Activated T-cell treated with anti-CD3 and anti-CD28 coated beads, Interleukin-2, amount 50 U/mL, for 4 hours (primary cell): ENCODE results near the gene GCHFR. TPM values are rescaled to one million over a fixed set of nuclear protein-coding genes. Genes with fewer than 3 reads are reported as not detected.

Source experiments
- ATAC-seq, 2 donors: fragments of 200-7000 bp; cut with Tn5 transposase; one replicate each; pipeline ENCODE4 v1.10.0; 2021
- DNase-seq: peaks from one replicate; pipeline ENCODE4 v3.0.0-alpha.2; 2020
- H3K27me3 Mint-ChIP-seq: one replicate; pipeline ENCODE4 v1.8.0; 2021; ENCODE audit warnings: low read depth, mixed read lengths
- H3K36me3 Mint-ChIP-seq: one replicate; pipeline ENCODE4 v1.8.0; 2022; ENCODE audit warnings: mixed read lengths; ENCODE audit not compliant: insufficient read depth
- H3K4me1 Mint-ChIP-seq: one replicate; pipeline ENCODE4 v1.8.0; 2021; ENCODE audit warnings: low read depth, mixed read lengths
- H3K4me3 Mint-ChIP-seq: one replicate; pipeline ENCODE4 v1.8.0; 2021; ENCODE audit warnings: mild to moderate bottlenecking, moderate library complexity, mixed read lengths
- H3K9me3 Mint-ChIP-seq: one replicate; pipeline ENCODE4 v1.8.0; 2021; ENCODE audit warnings: mixed read lengths
- total RNA-seq, 3 donors: library from RNA; stranded (reverse); gene quantifications; one replicate each; pipeline ENCODE4 v1.2.1, GENCODE V29; 2021

Gene GCHFR
- 10 to 100 TPM; 18.5 to 25.6 (median 25.3) TPM for total RNA-seq

DNA sequence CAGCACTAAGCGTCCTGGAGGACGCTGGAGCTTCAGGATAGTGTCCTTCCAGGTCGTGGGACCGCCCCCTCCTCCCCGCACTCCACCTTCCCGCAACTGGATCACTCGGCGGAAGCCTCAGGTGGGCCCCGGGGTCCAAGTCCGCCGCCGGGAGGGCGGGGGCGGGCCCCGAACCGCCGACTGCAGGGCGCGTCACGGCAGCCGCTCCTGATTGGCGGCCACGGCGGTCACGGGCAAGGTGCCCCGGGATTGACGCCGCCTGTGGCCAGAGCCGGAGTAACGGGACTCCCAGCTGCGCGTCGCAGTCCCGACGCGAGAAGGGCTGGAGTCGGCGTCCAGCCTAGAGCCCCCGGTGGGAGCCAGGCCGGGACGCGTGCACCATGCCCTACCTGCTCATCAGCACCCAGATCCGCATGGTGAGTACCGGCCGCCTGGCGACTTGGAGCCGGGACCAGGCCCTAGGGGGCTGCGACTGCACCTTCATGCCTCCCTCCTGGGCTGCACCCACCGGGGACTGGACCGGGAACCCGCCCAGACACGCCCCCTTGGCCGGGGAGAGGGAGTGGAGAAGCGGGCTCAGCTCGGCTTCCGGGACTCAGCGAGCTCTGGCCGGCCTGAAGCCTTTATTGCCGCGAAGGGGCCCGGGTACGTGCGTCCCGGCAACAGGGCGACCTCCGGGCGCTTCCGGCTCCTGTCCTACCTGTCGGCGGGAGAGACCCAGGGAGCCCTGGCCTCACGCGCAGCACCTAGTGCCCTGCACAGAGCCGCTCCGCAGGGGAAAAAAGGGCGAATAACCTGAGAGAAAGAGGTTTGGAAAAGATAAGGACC, at the start of gene GCHFR:
TSS of gene GCHFR (plus strand) at position 268 of the 828 bp plus-strand sequence. CDS start at position 381, 113 bp downstream.
- H3K4me1 Mint-ChIP-seq = peaks cover 34% of the 10 kb centered on the region
- no peaks in the 10 kb centered on the region for H3K27me3 Mint-ChIP-seq
- H3K4me3 Mint-ChIP-seq = peak within 1 kb of the TSS; percentile 79
- H3K9me3 Mint-ChIP-seq = no peaks in the 10 kb centered on the region
- no peaks in the 10 kb centered on the region for H3K36me3 Mint-ChIP-seq
- DNase-seq (peak; percentile 48), ATAC-seq (peak; percentile 68 to 73)

DNA sequence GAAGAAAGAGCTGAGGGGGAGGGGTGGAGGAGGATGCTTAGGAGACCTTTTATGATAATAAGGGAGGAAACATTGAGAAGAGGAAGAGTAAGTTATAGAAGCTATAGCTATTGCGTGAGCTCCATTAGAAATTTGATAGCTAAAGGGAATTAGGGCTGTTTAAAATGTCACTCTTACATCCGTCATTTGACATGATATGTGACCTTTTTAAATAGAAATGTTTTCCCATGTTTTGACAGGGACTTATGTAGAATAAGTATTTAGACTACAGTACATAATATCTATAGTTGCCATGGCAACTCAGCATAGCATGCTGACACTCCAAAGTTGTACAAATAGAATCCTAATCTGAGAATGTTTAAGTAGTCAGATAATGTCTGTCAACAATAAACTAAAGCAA, 49.7 kb upstream of the GCHFR start:
- no peaks in the 10 kb centered on the region for H3K9me3 Mint-ChIP-seq
- DNase-seq (no peak), ATAC-seq (no peak)
- H3K4me3 Mint-ChIP-seq = no peak overlapping the region
- H3K36me3 Mint-ChIP-seq = peaks cover 10% of the 10 kb centered on the region
- H3K4me1 Mint-ChIP-seq = no peaks in the 10 kb centered on the region
- H3K27me3 Mint-ChIP-seq = no peaks in the 10 kb centered on the region

DNA sequence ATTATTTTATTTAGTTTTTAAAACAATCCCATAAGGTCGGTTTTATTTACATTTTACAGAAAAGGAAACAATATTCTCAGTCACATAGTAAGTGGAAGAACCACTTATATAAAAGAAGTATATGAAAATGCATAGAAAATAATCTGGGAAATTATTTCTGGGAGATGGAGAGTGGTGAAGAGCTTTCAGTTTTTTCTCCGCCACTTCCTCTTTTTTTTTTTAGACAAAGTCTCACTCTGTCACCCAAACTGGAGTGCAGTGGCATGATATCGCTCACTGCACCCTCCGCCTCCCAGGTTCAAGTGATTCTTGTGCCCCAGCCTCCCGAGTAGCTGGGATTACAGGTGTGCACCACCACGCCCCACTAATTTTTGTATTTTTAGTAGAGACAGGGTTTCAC, 47.7 kb upstream of the GCHFR start:
- H3K4me3 Mint-ChIP-seq = no peak overlapping the region
- H3K36me3 Mint-ChIP-seq = peaks cover 6% of the 10 kb centered on the region
- no peaks in the 10 kb centered on the region for H3K27me3 Mint-ChIP-seq
- no peaks in the 10 kb centered on the region for H3K9me3 Mint-ChIP-seq
- ATAC-seq (no peak), DNase-seq (no peak)
- H3K4me1 Mint-ChIP-seq = no peaks in the 10 kb centered on the region

DNA sequence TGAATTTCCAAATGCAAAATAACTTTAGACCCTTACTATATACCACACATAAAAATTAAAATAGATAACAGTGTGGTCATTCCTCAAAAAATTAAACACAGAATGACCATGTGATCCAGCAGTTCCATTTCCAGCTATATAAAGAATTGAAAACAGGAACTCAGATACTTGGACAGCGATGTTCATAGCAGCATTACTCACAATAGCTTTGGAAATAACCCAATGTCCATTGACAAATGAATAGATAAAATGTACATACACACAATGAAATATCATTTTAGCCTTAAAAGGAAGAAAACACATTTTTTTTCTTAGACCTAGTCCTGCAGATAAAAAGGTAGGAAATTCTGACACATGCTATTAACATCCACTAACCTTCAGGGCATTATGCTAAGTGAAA, 42.2 kb upstream of the GCHFR start:
- Mint-ChIP-seq H3K4me3 (no peak overlapping the region), H3K4me1 (peaks cover 10% of the 10 kb centered on the region), H3K9me3 (no peaks in the 10 kb centered on the region), H3K27me3 (no peaks in the 10 kb centered on the region), H3K36me3 (peaks cover 4% of the 10 kb centered on the region)
- DNase-seq (no peak), ATAC-seq (no peak)

DNA sequence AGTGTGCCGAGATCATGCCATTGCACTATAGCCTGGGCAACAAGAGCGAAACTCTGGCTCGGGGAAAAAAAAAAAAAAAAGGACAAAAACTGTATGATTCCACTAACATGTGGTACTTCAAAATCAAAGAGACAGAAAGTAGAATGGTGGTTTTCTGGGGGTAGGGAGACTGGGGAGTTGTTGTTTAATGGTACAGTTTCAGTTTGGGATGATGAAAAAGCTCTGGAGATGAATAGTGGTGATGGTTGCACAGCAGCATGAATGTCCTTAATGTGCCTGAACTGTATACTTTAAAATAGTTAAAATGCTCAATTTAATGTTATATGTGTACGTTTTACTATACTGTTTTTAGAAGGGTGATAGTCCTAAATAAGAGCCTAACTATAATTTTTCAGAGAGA, 41.5 kb upstream of the GCHFR start:
- peaks cover 10% of the 10 kb centered on the region for H3K4me1 Mint-ChIP-seq
- H3K9me3 Mint-ChIP-seq = no peaks in the 10 kb centered on the region
- ATAC-seq = peak; percentile 41 to 46
- no peak overlapping the region for H3K4me3 Mint-ChIP-seq
- no peak for DNase-seq
- H3K36me3 Mint-ChIP-seq = peaks cover 4% of the 10 kb centered on the region
- H3K27me3 Mint-ChIP-seq = no peaks in the 10 kb centered on the region

DNA sequence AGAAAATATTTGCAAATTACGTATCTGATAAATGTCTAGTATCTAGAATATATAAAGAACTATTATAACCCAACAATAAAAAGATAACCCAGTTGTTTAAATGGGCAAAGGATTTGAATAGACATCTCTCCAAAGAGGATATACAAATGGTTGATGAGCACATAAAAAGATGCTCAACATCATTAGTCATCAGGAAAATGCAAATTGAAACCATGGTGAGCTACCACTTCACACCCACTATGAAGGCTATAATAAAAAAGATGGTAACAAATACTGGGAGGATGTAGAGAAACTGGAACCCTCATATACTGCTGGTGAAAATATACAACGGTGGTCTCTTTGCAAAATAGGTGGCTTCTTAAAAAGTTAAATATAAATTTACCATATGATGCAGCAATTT, 40.9 kb upstream of the GCHFR start:
- peaks cover 4% of the 10 kb centered on the region for H3K36me3 Mint-ChIP-seq
- no peaks in the 10 kb centered on the region for H3K9me3 Mint-ChIP-seq
- H3K4me1 Mint-ChIP-seq = peaks cover 10% of the 10 kb centered on the region
- ATAC-seq (peak; percentile 53 to 65), DNase-seq (no peak)
- no peak overlapping the region for H3K4me3 Mint-ChIP-seq
- H3K27me3 Mint-ChIP-seq = no peaks in the 10 kb centered on the region

DNA sequence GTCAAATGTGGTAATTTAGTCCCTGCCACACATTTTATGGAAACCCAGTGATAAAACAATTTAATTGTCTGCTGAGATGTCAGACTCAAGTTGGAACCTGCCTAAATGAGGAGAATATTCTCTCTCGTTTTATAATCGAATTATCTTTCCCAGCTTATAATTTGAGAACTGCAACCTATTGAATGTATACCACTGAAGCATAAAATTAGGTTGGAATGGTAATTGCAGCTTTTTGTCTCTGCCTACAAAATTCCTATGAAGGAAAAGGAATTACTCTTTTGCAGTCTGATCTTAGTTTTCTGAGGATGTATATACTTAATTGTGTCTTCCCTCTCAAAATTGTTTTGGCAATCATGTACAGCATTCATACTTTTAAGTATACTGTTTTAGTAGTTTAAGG, 39.9 kb upstream of the GCHFR start:
- H3K9me3 Mint-ChIP-seq = no peaks in the 10 kb centered on the region
- H3K27me3 Mint-ChIP-seq = no peaks in the 10 kb centered on the region
- no peak overlapping the region for H3K4me3 Mint-ChIP-seq
- peaks cover 10% of the 10 kb centered on the region for H3K4me1 Mint-ChIP-seq
- peaks cover 4% of the 10 kb centered on the region for H3K36me3 Mint-ChIP-seq
- ATAC-seq (no peak), DNase-seq (no peak)

DNA sequence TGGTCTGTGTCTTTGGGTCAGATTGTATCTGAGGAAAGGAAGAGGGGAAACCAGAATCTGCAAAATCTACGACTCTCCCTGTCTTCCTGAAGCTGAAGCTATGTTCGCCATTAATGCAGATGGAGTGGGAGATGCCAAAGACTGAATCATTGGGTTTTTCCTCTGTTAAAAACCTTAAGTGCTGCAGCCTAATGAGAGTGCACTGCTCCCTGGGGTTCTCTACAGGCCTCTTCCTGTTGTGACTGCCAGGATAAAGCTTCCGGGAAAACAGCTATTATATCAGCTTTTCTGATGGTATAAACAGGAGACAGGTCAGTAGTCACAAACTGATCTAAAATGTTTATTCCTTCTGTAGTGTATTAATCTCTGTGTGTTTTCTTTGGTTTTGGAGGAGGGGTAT, 32.8 kb upstream of the GCHFR start:
- H3K4me1 Mint-ChIP-seq = no peaks in the 10 kb centered on the region
- H3K36me3 Mint-ChIP-seq = peaks cover 9% of the 10 kb centered on the region
- no peak overlapping the region for H3K4me3 Mint-ChIP-seq
- ATAC-seq (no peak), DNase-seq (no peak)
- H3K9me3 Mint-ChIP-seq = no peaks in the 10 kb centered on the region
- no peaks in the 10 kb centered on the region for H3K27me3 Mint-ChIP-seq

DNA sequence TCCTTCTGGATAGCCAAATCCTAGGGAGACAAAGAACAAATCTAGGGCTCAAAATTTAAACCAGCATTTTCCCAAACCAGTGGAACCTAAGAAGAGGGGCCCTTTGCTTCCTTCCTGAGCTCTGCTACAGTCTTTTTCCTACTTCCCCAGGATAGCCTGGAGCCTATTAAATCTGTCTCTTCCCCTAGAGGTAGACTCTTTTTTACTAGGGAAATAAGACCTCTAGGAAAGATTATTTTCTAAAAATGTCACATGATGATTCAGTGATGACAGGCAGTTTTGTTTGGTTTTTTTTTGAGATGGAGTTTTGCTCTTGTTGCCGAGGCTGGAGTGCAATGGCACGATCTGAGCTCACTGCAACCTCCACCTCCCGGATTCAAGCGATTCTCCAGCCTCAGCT, 27.3 kb upstream of the GCHFR start:
- Mint-ChIP-seq H3K27me3 (no peaks in the 10 kb centered on the region), H3K4me3 (no peak overlapping the region), H3K9me3 (no peaks in the 10 kb centered on the region), H3K4me1 (no peaks in the 10 kb centered on the region), H3K36me3 (peaks cover 22% of the 10 kb centered on the region)
- DNase-seq = no peak
- ATAC-seq = no peak

DNA sequence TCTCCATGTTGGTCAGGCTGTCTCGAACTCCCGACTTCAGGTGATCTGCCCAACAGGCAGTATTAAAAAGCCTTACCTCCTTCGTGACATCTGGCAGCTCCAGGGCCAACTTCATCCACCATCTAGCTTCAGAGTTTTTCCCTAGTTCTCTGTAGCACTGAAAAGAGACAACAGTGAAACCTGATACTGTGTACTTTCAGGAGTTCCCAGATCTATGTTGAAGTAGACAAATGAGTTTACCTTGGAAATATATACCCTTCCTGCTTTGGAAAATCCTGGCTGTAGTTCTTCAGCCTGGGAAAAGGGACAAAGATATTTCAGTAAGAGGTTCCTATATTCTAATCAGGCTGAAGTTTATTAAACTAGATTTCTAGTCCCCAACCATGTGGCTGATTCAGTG, 26.8 kb upstream of the GCHFR start:
- no peak for ATAC-seq
- H3K4me1 Mint-ChIP-seq = no peaks in the 10 kb centered on the region
- DNase-seq = no peak
- H3K9me3 Mint-ChIP-seq = no peaks in the 10 kb centered on the region
- no peak overlapping the region for H3K4me3 Mint-ChIP-seq
- peaks cover 19% of the 10 kb centered on the region for H3K36me3 Mint-ChIP-seq
- H3K27me3 Mint-ChIP-seq = no peaks in the 10 kb centered on the region

DNA sequence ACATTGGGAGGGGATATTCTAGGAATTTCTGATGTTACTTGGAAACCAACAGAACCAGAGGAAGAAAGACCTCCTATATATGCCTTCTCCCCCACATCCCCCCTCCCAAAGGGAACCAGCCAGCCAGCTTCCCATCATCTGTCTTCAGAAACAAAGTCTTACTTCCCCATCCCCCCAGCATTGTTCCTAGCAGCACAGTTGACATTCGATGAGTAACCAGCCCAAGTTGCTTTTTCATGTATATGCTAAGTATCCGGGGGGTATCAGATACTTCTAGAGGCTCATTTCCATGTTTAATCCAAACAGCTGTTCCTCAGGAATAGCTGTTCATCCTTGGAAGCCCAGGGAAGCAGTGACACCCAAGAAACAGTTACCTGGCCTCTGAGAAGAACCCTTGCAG, 24.8 kb upstream of the GCHFR start:
- peaks cover 12% of the 10 kb centered on the region for H3K4me1 Mint-ChIP-seq
- ATAC-seq (no peak), DNase-seq (no peak)
- no peaks in the 10 kb centered on the region for H3K27me3 Mint-ChIP-seq
- no peaks in the 10 kb centered on the region for H3K9me3 Mint-ChIP-seq
- H3K4me3 Mint-ChIP-seq = no peak overlapping the region
- peaks cover 24% of the 10 kb centered on the region for H3K36me3 Mint-ChIP-seq

DNA sequence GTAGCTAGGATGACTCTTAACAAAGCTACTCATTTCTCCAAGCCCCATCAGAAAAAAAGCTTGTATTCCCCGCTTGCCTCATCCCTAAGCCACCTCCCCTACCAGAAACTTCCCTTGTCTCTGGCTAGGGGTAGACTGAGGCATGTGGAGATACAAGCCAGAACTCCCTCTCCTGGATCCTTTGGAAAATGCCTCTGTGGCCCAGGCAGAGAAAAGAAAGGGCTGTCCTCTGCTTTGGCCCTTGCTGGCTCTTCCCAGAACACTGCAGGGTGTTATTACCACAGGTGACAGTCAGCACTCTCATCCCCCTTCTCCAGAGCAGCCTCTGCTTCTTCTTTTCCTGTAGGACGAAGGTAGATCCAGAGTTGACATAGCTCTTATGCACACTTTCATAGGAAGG, 24.0 kb upstream of the GCHFR start:
- Mint-ChIP-seq H3K4me3 (no peak overlapping the region), H3K4me1 (peaks cover 18% of the 10 kb centered on the region), H3K27me3 (no peaks in the 10 kb centered on the region), H3K36me3 (peaks cover 24% of the 10 kb centered on the region), H3K9me3 (no peaks in the 10 kb centered on the region)
- ATAC-seq = no peak
- no peak for DNase-seq

DNA sequence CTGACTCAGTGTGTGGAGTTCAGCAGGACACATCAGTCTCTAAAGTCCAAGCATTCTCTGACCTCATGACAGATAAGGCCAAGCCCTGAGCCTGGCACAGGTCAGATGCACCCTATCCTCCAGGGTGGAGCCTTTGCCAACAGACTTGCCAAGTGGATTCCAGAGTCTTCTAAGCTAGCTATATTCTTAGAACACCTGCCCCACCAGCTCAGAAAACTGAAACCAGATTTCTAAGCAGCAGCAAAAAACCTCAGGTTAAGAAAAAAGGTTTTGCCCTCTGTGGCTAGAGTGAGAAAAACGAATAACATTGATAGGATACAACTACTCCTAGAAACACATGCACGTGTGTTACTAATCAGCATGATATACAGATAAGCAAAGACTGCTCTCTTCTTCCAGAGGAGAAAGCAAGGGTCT, 20.4 kb upstream of the GCHFR start:
- H3K36me3 Mint-ChIP-seq = peaks cover 28% of the 10 kb centered on the region
- ATAC-seq (no peak), DNase-seq (no peak)
- H3K4me3 Mint-ChIP-seq = no peak overlapping the region
- no peaks in the 10 kb centered on the region for H3K9me3 Mint-ChIP-seq
- no peaks in the 10 kb centered on the region for H3K27me3 Mint-ChIP-seq
- peaks cover 21% of the 10 kb centered on the region for H3K4me1 Mint-ChIP-seq

DNA sequence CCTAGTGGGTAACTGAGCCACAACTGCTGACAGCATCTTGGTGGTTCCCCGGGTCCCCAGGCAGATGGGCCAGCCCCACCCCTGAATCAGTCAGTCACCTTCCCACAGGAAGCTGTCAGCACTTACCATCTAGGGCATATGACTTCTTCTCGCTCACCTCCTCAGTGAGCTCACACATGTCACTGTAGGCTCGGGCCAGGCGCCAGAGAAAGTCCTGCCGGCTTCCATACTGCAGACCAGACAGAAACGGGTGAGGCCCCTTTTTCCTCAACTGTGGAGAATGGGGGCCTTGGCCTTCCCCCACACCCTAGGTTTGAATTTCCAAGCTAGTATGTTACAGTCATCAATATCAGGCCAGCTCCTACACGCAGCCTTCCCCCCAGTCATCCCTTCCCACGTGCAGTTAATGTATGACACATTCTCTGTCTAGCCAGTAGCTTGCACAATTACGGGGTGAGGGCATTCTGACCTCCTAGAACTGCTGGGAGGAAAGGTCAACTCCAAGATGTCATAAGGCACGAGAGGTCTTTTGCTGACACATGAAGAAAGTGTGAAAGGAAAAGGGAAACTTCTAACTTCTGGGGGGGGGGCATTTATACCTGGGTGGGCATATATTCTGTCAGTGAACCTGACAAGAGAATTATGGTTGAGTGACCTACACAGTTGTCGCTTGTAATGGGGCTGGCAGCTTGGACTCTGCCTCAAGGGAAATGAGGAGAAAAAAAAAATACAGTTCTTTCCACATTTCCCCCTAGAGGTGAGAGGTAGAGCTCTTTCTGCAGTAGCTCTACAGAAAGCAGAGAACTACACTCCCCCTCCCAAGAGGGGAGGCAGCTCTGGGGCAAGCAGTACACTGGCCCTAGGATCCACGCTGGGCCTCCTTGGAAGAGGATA, 19.7 kb upstream of the GCHFR start:
- peak overlapping the region; percentile 60 for H3K4me3 Mint-ChIP-seq
- H3K27me3 Mint-ChIP-seq = no peaks in the 10 kb centered on the region
- DNase-seq (peak; percentile 51), ATAC-seq (peak; percentile 91 to 95)
- H3K9me3 Mint-ChIP-seq = no peaks in the 10 kb centered on the region
- peaks cover 21% of the 10 kb centered on the region for H3K4me1 Mint-ChIP-seq
- H3K36me3 Mint-ChIP-seq = peaks cover 28% of the 10 kb centered on the region

DNA sequence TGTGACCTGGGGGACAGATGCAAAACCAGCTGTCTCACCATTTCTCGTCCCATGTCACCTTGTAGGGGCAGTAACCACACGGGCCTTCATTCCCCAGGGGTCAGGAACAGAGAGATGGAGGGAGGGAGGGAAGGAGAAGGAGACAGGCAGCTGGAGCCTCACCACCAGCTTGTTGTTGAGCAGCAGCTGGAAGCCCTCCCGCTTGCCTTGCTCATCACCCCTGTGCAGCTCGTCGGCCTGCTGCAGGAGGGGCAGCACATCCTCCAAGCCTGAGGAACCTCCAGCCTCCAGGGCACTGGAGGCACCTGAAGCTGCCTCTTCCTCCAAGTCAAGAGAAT, 19.1 kb upstream of the GCHFR start:
- H3K4me1 Mint-ChIP-seq = peaks cover 21% of the 10 kb centered on the region
- H3K9me3 Mint-ChIP-seq = no peaks in the 10 kb centered on the region
- ATAC-seq = no peak
- H3K4me3 Mint-ChIP-seq = no peak overlapping the region
- peaks cover 30% of the 10 kb centered on the region for H3K36me3 Mint-ChIP-seq
- no peaks in the 10 kb centered on the region for H3K27me3 Mint-ChIP-seq
- no peak for DNase-seq
